Measurements from ENCODE around the gene NTSR1.

Gene NTSR1

GRCh38 chr20:62694106-62694505, 14.5 kb upstream of the NTSR1 start:
- TF ChIP-seq CTCF (IDR thresholded peaks at IDR 0.05; ENCODE audit: borderline replicate concordance, insufficient read depth, low read depth, low read length): no peak
- no peak overlapping the region for H3K4me3 ChIP-seq (ENCODE audit: low read depth, low read length)

- TF ChIP-seq CTCF (IDR thresholded peaks at IDR 0.05; ENCODE audit: borderline replicate concordance, insufficient read depth, low read depth, low read length): no peak
- H3K4me3 ChIP-seq (ENCODE audit: low read depth, low read length): no peak overlapping the region
These were observed 13.8 kb upstream of the NTSR1 start for GRCh38 chr20:62694868-62695267.

GRCh38 chr20:62695448-62696414, 12.9 kb upstream of the NTSR1 start:
- no peak for TF ChIP-seq CTCF (IDR thresholded peaks at IDR 0.05; ENCODE audit: borderline replicate concordance, insufficient read depth, low read depth, low read length)
- H3K4me3 ChIP-seq (ENCODE audit: low read depth, low read length): no peak overlapping the region

- no peak overlapping the region for H3K4me3 ChIP-seq (ENCODE audit: low read depth, low read length)
- no peak for TF ChIP-seq CTCF (IDR thresholded peaks at IDR 0.05; ENCODE audit: borderline replicate concordance, insufficient read depth, low read depth, low read length)
These were observed 12.1 kb upstream of the NTSR1 start for GRCh38 chr20:62696434-62696957.

GRCh38 chr20:62696989-62697388, 11.6 kb upstream of the NTSR1 start:
- no peak for TF ChIP-seq CTCF (IDR thresholded peaks at IDR 0.05; ENCODE audit: borderline replicate concordance, insufficient read depth, low read depth, low read length)

GRCh38 chr20:62697468-62697912, 11.1 kb upstream of the NTSR1 start:
- no peak overlapping the region for H3K4me3 ChIP-seq (ENCODE audit: low read depth, low read length)
- TF ChIP-seq CTCF (IDR thresholded peaks at IDR 0.05; ENCODE audit: borderline replicate concordance, insufficient read depth, low read depth, low read length): no peak

More at GRCh38 chr20:62696989-62697388, 11.6 kb upstream of the NTSR1 start:
- H3K4me3 ChIP-seq (ENCODE audit: low read depth, low read length): no peak overlapping the region
